LNCaP clone FGC (cell line): Measurements from ENCODE around the gene ATP8A2.

ENCODE experiments used
- DNase-seq: peaks from one replicate; pipeline ENCODE4 v3.0.0-alpha.2; 2011; ENCODE audit warnings: low read depth
- H3K4me3 ChIP-seq: 2 replicates; pipeline ENCODE4 v1.5.1; 2011; ENCODE audit warnings: mild to moderate bottlenecking, low read depth, low read length, control low read depth
- TF ChIP-seq, protein P1 (sequence below): IDR thresholded peaks from 2 replicates; pipeline ENCODE4 v1.5.1; 2012; ENCODE audit warnings: mild to moderate bottlenecking; ENCODE audit not compliant: control insufficient read depth, insufficient read depth; ENCODE audit errors: extremely low read depth

Gene ATP8A2

GRCh38 chr13:25371875-25372283 is at the start of gene ATP8A2:
Gene ATP8A2, plus strand, starts transcription at chr13:25371974. Its CDS starts 239 bp downstream, at chr13:25372213.
- DNase-seq = no peak
- TF ChIP-seq, protein P1, sequence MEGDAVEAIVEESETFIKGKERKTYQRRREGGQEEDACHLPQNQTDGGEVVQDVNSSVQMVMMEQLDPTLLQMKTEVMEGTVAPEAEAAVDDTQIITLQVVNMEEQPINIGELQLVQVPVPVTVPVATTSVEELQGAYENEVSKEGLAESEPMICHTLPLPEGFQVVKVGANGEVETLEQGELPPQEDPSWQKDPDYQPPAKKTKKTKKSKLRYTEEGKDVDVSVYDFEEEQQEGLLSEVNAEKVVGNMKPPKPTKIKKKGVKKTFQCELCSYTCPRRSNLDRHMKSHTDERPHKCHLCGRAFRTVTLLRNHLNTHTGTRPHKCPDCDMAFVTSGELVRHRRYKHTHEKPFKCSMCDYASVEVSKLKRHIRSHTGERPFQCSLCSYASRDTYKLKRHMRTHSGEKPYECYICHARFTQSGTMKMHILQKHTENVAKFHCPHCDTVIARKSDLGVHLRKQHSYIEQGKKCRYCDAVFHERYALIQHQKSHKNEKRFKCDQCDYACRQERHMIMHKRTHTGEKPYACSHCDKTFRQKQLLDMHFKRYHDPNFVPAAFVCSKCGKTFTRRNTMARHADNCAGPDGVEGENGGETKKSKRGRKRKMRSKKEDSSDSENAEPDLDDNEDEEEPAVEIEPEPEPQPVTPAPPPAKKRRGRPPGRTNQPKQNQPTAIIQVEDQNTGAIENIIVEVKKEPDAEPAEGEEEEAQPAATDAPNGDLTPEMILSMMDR = no peak
- no peak within 1 kb of the TSS for H3K4me3 ChIP-seq

DNA sequence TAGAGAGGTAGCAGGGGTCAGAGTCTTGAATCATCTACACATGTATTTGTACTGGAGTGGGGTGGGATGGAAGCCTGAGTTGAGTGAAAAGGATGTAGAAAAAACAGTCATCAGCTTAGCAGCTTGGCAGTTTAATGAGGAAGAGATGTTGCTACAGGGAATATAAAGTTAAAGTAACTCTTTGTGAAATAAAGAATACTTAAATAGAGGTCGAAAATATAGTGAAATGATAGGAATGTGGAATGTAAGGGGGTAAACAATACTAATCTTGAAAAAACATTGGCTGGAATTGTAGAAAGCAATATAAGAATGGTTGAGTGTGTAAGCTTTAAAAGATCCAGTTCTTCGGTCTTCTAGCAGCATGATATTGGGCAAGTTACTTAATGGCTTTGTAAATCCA is 47.7 kb upstream of the ATP8A2 start:
- no peak for DNase-seq
- TF ChIP-seq, protein P1 = no peak
- H3K4me3 ChIP-seq = no peak overlapping the region

DNA sequence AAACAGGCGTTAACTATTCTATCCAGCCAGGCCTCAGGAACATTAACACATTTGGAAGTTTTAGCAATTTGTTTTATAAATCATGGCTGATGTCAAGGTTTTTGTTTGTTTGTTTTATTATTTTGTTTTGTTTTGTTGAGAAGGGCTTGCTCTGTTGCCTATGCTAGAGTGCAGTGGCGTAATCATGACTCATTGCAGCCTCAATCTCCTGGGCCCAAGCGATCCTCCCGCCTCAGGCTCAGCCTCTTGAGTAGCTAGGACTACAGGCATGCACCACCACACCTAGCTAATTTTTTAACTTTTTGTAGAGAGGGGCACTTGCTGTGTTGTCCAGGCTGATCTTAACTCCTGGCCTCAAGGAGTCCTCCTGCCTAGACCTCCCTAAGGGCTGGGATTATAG is 42.1 kb upstream of the ATP8A2 start:
- H3K4me3 ChIP-seq = no peak overlapping the region
- no peak for DNase-seq
- TF ChIP-seq, protein P1 = no peak

GRCh38 chr13:25330541-25330940 is 41.2 kb upstream of the ATP8A2 start:
- no peak overlapping the region for H3K4me3 ChIP-seq
- TF ChIP-seq, protein P1 = no peak
- no peak for DNase-seq

DNA sequence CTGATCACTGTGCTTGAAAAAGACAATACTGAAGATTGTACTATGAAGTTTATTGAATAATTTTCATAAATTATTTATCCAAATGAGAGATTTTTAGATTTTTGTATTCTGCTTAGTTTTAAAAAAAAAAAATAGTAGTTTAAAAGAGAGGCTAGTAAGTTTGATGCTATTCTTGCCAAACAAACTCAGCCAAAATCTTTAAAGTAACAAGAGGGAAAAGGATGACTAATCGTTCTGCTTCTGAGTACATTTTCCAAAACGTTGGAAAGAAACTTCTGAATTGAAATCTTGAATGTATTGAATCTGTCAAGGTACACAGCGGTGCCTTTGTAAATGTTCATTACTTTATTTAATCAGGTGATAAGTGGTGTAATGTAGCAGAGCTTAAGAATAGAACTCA is 35.9 kb upstream of the ATP8A2 start:
- no peak for DNase-seq
- H3K4me3 ChIP-seq = no peak overlapping the region
- TF ChIP-seq, protein P1 = no peak

- H3K4me3 ChIP-seq = no peak overlapping the region
- no peak for DNase-seq
- TF ChIP-seq, protein P1 = no peak
Measured at GRCh38 chr13:25345576-25345975, 26.2 kb upstream of the ATP8A2 start.

- DNase-seq = no peak
- H3K4me3 ChIP-seq = no peak overlapping the region
- TF ChIP-seq, protein P1 = no peak
Measured at GRCh38 chr13:25347151-25347550, 24.6 kb upstream of the ATP8A2 start.
